ENCODE results near the gene P2RX3.
"Not testable (repeated sequence)": the region's sequence is repeated elsewhere in the genome, so short reads cannot be mapped to it uniquely, and the experiment has no call there.

Gene P2RX3

GRCh38 chr11:57338142-57338541 lies at the start of gene P2RX3:
Gene P2RX3, plus strand, starts transcription at chr11:57338352. Its CDS starts 199 bp downstream, at chr11:57338551.
- DNase-seq, result no peak

- DNase-seq, result peak; percentile 40
These were observed 49.2 kb upstream of the P2RX3 start for GRCh38 chr11:57288771-57289579.

- DNase-seq, result no peak
These were observed 47.9 kb upstream of the P2RX3 start for GRCh38 chr11:57290288-57290687.

- no peak for DNase-seq
These were observed 43.7 kb upstream of the P2RX3 start for GRCh38 chr11:57294225-57295131.

GRCh38 chr11:57296205-57296604 lies 41.9 kb upstream of the P2RX3 start:
- not testable (repeated sequence) for DNase-seq

GRCh38 chr11:57297221-57297620 lies 40.9 kb upstream of the P2RX3 start:
- no peak for DNase-seq

GRCh38 chr11:57299150-57299737 lies 38.9 kb upstream of the P2RX3 start:
- DNase-seq, result no peak

- DNase-seq, result no peak
These were observed 37.4 kb upstream of the P2RX3 start for GRCh38 chr11:57300785-57301184.

GRCh38 chr11:57301711-57302423 lies 36.3 kb upstream of the P2RX3 start:
- no peak for DNase-seq

- no peak for DNase-seq
These were observed 35.7 kb upstream of the P2RX3 start for GRCh38 chr11:57302489-57302888.

GRCh38 chr11:57303280-57303989 lies 34.7 kb upstream of the P2RX3 start:
- peak; percentile 53 for DNase-seq

GRCh38 chr11:57303990-57304579 lies 34.1 kb upstream of the P2RX3 start:
- peak; percentile 63 for DNase-seq

- no peak for DNase-seq
These were observed 32.6 kb upstream of the P2RX3 start for GRCh38 chr11:57305523-57305922.

- no peak for DNase-seq
These were observed 31.8 kb upstream of the P2RX3 start for GRCh38 chr11:57306161-57306876.

- DNase-seq, result no peak
These were observed 31.1 kb upstream of the P2RX3 start for GRCh38 chr11:57306940-57307565.

GRCh38 chr11:57307666-57308270 lies 30.4 kb upstream of the P2RX3 start:
- no peak for DNase-seq

GRCh38 chr11:57308426-57309060 lies 29.6 kb upstream of the P2RX3 start:
- no peak for DNase-seq

- no peak for DNase-seq
These were observed 28.8 kb upstream of the P2RX3 start for GRCh38 chr11:57309106-57310059.

Measured in SHP77 treated with DMSO at 0.1 percent for 48 hours (cell line).